ENCODE data around the gene VPS4B.

GRCh38 chr18:63394954-63395353, 27.3 kb downstream of the VPS4B start:
- TF ChIP-seq CTCF (conservative IDR thresholded peaks at IDR 0.05) (no peak), ZFX (IDR thresholded peaks at IDR 0.05) (no peak)
